ENCODE data around the gene CWF19L2.
"Not testable (repeated sequence)": the region's sequence is repeated elsewhere in the genome, so short reads cannot be mapped to it uniquely, and the experiment has no call there.

CWF19L2 gene

GRCh38 chr11:107457558-107458271 is at the start of gene CWF19L2:
CWF19L2 (minus strand) TSS chr11:107457825; CDS start chr11:107457816, 9 bp downstream.
- DNase-seq, result peak; percentile 87

GRCh38 chr11:107505647-107506225 is 48.1 kb upstream of the CWF19L2 start:
- DNase-seq, result no peak

GRCh38 chr11:107504981-107505380 is 47.4 kb upstream of the CWF19L2 start:
- no peak for DNase-seq

DNA sequence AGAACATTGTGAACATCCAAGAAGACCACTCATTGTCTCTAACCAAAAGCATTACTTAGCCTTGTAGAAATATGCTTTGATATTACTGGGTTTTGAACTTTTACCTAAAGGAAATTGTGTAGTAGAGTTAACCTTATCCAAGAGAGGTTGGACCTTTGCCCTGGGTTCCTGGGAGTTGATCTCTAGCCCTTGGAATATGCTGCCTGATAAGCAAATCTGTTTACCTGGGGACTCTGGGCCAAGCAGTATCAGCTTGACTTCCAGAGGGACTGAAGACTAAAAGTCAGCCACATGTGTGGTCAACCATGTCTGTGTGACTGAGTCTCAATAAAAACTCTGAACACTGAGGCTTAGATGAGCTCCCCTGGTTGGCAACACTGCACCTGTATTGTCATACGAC is 44.1 kb upstream of the CWF19L2 start:
- no peak for DNase-seq

GRCh38 chr11:107497371-107497770 is 39.7 kb upstream of the CWF19L2 start:
- DNase-seq, result not testable (repeated sequence)

- no peak for DNase-seq
Measured at GRCh38 chr11:107496011-107496410, 38.4 kb upstream of the CWF19L2 start.

GRCh38 chr11:107494055-107494454 is 36.4 kb upstream of the CWF19L2 start:
- no peak for DNase-seq

DNA sequence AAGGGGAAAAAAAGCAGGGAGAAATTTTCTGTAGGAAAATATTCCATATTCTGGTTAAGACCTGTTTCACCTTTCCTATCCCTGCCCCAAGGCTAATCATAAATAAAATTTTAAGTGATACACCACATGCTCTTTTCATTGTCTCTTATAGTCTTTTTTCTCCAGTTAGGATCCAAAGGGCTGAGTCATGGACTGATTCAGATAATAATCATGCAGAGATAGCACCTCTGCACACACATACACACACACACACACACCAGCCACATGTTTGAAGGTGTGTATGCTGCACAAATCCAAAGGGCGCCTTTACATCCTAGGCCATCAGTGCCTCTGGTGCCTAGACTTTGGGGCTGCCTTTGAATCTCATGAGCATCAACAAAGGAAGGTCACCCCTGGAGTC is 35.5 kb upstream of the CWF19L2 start:
- DNase-seq, result no peak

DNA sequence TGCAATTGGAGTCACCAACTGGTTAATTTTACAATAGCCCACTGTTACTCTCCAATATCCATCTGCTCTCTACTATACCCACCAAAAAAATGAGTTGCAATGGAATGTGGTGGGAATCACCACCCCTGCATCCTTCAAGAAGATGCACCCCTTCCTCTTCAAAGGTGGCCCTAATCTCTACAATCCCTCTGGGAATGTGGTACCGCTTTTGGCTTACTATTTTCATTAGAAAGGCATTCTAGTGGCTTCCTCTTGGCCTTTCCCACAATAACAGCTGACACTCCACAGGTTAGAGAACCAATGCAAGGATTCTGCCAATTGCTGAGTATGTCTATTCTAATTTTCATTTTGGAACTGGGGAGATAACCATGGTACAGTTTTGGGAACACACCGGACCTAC is 33.2 kb upstream of the CWF19L2 start:
- DNase-seq, result no peak

- no peak for DNase-seq
Measured at GRCh38 chr11:107482234-107482633, 24.6 kb upstream of the CWF19L2 start.

DNA sequence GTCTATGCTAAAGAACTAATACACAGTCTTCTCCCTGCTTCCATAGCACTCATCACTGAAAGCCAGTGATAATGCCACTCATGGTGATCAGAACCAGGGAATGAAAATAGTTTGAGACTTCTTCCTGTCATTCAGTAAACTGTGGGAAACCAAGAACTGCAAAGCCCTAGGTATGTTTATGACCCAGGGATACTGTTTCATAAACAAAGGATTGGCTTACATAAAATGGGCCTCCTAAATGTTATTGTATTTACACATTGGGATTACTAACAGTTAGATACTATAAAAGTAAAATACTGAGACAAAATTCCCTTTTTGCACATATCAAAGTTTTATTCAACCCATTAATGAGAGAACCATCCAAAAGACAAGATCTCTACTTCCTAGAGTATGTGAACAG is 21.3 kb upstream of the CWF19L2 start:
- no peak for DNase-seq

DNA sequence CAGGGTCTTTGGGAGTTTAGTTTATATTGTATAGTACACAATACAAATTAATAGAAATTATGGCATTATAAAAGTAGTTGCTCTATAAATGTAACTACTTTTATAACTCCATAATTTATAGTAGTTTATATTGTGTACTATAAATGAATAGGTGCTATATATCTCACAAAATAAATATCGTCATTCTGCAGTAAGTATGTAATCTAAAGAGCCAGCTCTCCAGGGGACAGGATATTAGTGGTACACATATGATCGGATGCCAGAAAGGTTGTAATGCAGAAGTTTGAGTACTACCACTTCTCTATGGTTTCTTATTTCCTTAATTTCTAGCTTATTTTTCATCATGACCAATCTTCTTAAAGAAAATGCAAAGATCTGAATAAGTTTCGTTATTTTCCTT is 20.2 kb upstream of the CWF19L2 start:
- no peak for DNase-seq

GRCh38 chr11:107473792-107474191 is 16.2 kb upstream of the CWF19L2 start:
- DNase-seq, result no peak

GRCh38 chr11:107472966-107473365 is 15.3 kb upstream of the CWF19L2 start:
- DNase-seq, result no peak

GRCh38 chr11:107468596-107468995 is 11.0 kb upstream of the CWF19L2 start:
- DNase-seq, result no peak

DNA sequence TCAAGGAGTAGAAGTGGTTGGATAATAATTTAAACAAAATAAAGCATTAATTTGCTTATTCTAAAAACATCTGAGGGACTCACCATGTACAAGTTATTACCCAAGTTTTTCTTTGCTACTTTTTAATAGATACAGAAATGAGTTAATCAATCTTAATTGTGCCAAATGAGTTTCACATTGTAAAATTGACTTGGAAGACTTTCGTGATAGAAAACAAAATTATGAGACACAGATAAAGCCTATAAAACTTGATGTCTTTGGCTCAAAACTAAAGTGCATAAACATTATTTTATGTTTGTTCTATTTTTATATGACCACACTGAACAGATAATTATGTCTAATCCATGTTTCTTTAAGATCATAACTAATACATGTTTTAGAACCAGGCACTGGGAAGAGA is 10.1 kb upstream of the CWF19L2 start:
- no peak for DNase-seq

DNA sequence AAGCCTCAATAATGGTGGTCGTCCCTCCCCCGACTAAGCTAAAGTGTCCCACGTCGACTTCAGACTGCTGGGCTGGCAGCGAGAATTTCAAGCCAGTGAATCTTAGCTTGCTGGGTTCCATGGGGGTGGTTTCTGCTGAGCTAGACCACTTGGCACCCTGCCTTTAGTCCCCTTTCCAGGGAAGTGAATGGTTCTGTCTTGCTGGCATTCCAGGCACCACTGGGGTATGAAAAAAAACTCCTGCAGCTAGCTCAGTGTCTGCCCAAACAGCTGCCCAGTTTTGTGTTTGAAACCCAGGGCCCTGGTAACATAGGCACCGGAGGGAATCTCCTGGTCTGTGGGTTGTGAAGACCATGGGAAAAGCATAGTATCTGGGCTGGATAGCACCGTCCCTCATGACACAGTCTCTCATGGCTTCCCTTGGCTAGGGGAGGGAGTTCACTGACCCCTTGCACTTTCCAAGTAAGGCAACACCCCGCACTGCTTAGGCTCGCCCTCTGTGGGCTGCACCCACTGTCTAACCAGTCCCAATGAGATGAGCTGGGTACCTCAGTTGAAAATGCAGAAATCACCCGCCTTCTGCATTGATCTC is 8.7 kb upstream of the CWF19L2 start:
- DNase-seq, result not testable (repeated sequence)

GRCh38 chr11:107457205-107457557 is 444 bp downstream of the CWF19L2 start:
- no peak for DNase-seq

GRCh38 chr11:107453594-107454286 is 3.9 kb downstream of the CWF19L2 start:
- no peak for DNase-seq

GRCh38 chr11:107446822-107447431 is 10.7 kb downstream of the CWF19L2 start:
- DNase-seq, result no peak

- DNase-seq, result no peak
Measured at GRCh38 chr11:107442715-107443215, 14.9 kb downstream of the CWF19L2 start.

DNA sequence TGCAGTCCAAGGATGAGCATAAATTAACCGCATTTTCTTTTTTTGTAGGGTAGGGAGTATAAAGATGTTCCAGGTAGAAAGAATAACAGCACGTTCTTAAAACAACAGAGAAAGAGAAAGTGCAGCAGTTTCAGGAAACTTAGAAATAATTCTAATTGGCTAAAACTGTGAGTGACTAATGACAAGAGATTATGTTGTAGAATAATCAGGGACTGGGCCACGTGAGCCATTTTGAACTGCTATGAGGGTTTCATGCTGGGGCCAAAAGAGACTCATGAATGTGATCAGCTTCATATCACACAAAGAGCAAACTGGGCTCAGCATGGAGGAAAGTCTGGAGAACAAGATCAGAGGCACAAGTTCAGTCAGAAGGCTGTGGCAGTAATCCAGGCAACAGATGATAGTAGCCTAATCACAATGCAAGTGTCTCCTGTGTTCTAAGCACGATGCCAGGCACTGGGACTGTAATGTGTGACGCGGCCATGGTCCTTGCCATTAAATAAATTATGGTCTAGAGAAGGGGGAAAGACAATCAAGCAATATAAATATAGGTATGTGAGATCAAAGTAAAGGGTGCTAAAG is 17.9 kb downstream of the CWF19L2 start:
- no peak for DNase-seq

- DNase-seq, result no peak
Measured at GRCh38 chr11:107438148-107438547, 19.5 kb downstream of the CWF19L2 start.
